ENCODE data around the gene LAMC3. TPM values are rescaled to one million over a fixed set of nuclear protein-coding genes. Genes with fewer than 3 reads are reported as not detected.

LAMC3 gene
- total RNA-seq, 6 experiments from 2014 or later: 2.7 to 14.3 (median 3.7) TPM

DNA sequence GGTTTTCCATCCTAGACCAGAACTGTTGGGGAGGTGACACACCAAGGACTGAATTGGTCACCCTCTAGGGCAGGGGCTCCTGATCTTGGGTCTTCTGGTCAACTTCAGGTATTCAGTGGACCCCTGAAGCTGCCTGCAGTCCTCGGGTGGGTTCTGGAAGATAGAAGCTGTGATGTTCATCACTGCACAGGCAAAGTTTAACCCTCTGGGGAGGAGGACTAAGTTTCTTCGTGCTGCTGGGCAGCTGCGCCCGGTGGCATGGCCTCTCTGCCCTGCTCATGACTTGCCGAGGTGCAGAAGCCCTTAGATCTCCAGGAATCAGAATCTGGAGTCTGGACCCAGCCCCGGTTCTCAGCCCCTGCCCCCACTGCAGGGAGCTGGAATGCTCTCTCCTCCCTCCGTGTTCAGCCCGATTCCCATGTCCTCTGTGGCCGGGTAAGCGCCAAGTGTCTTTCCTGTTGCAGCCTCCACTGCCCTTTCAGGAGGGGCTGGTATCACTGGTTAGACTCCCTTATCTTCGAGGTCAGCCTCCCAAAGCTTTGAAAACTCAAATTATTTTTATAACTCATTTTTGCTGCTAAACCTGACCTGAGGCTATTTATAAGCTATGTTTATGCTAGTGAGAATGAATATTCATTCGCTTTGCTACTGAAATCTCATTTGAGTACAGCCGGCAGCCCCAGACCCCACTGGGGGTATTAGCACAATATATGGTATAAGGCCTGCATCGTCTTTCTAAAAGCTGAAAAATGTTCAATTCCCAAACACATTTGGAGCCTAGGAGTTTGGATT, 1.7 kb downstream of the LAMC3 start:
- Histone ChIP-seq H3K27ac (no peak overlapping the region), H3K36me3 (no peaks in the 10 kb centered on the region), H3K9me3 (no peaks in the 10 kb centered on the region), H3K4me1 (no peaks in the 10 kb centered on the region), H3K27me3 (peaks cover 0 to 7% of the 10 kb centered on the region in 2 donors), H3K4me3 (no peak overlapping the region)
- TF ChIP-seq CTCF (IDR thresholded peaks at IDR 0.05) (no peak), POLR2A (IDR thresholded peaks at IDR 0.05) (no peak)
- 41% methylated on average over 4 of the region's 14 CpGs for WGBS (ENCODE audit: insufficient coverage, low coverage, low lambda C conversion rate, missing lambda C conversion rate)
- intact Hi-C loops (cut with DNase I): no loop called here
- DNase-seq: peak in 1 of 3 donors; percentile 10
- ATAC-seq: no peak

GRCh38 chr9:131011274-131012022, 2.5 kb downstream of the LAMC3 start:
- ATAC-seq (peak in 1 of 4 donors; percentile 12), DNase-seq (peak in 1 of 3 donors; percentile 18)
- Histone ChIP-seq H3K27ac (no peak overlapping the region), H3K36me3 (no peaks in the 10 kb centered on the region), H3K27me3 (peaks cover 0 to 7% of the 10 kb centered on the region in 2 donors), H3K4me1 (no peaks in the 10 kb centered on the region), H3K4me3 (no peak overlapping the region), H3K9me3 (no peaks in the 10 kb centered on the region)
- 45% methylated on average over 7 of the region's 8 CpGs for WGBS (ENCODE audit: insufficient coverage, low coverage, low lambda C conversion rate, missing lambda C conversion rate)
- no peak for TF ChIP-seq POLR2A (IDR thresholded peaks at IDR 0.05)
- no peak for TF ChIP-seq CTCF (IDR thresholded peaks at IDR 0.05)
- intact Hi-C loops (cut with DNase I): no loop called here

- H3K4me3 ChIP-seq: no peak overlapping the region
- no peaks in the 10 kb centered on the region for H3K9me3 ChIP-seq
- no peak overlapping the region for H3K27ac ChIP-seq
- TF ChIP-seq POLR2A (IDR thresholded peaks at IDR 0.05) (no peak), CTCF (IDR thresholded peaks at IDR 0.05) (no peak)
- ATAC-seq (peak; percentile 20 to 62 (median 52)), DNase-seq (peak in 1 of 3 donors; percentile 16)
- WGBS (ENCODE audit: insufficient coverage, low coverage, low lambda C conversion rate, missing lambda C conversion rate): 10% methylated on average over 3 of the region's 6 CpGs
- H3K27me3 ChIP-seq: peaks cover 0 to 7% of the 10 kb centered on the region in 2 donors
- intact Hi-C loops (cut with DNase I): no loop called here
- H3K4me1 ChIP-seq: no peaks in the 10 kb centered on the region
- no peaks in the 10 kb centered on the region for H3K36me3 ChIP-seq
These were observed 3.0 kb downstream of the LAMC3 start for GRCh38 chr9:131012023-131012334.

DNA sequence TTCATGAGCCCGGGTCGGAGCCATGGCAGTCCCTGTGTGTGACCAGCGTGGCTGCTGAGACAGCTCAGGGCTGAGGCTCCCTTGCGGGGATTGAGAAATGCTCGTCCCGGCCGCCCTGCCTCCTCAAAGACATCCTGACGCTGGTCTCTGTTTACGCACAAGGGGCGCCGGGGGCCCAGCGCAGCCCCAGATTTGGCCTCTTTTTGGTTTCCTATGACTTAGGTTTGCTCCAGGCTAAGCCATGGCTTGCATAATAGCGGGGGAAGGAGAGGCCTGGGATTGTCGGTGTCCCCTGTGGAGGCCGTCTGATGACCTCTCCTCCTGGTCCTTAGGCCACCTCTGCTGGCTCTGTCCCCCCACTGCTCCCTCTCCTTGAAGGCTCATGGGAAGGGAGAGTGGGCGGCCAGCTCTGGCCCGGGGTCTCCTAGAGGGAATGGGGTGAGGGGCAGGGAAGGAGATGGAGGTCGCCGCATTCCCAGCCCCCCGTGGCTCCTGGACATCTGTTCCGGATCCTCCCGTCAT, 3.5 kb downstream of the LAMC3 start:
- no peak overlapping the region for H3K4me3 ChIP-seq
- H3K9me3 ChIP-seq: no peaks in the 10 kb centered on the region
- no peak overlapping the region for H3K27ac ChIP-seq
- peak in 1 of 3 donors; percentile 20 for DNase-seq
- no peaks in the 10 kb centered on the region for H3K4me1 ChIP-seq
- 31% methylated on average over 11 of the region's 22 CpGs for WGBS (ENCODE audit: insufficient coverage, low coverage, low lambda C conversion rate, missing lambda C conversion rate)
- peak; percentile 6 to 39 (median 16) for ATAC-seq
- intact Hi-C loops (cut with DNase I): no loop called here
- H3K36me3 ChIP-seq: no peaks in the 10 kb centered on the region
- H3K27me3 ChIP-seq: peaks cover 0 to 7% of the 10 kb centered on the region in 2 donors
- TF ChIP-seq POLR2A (IDR thresholded peaks at IDR 0.05): no peak
- no peak for TF ChIP-seq CTCF (IDR thresholded peaks at IDR 0.05)

Data from right lobe of liver (tissue), 6 donors.